Measurements from ENCODE around the gene FBN1. TPM values are rescaled to one million over a fixed set of nuclear protein-coding genes. Genes with fewer than 3 reads are reported as not detected.

FBN1 gene
- total RNA-seq, result 18.8 TPM

GRCh38 chr15:48645558-48646330, at the start of gene FBN1:
Gene FBN1 (minus strand): TSS chr15:48645709. CDS start chr15:48644769, 940 bp downstream.
- peak; percentile 73 to 74 for DNase-seq (ENCODE audit: low spot score in 2 of 2)
- FAIRE-seq, result no peak

GRCh38 chr15:48693484-48693883, 48.0 kb upstream of the FBN1 start:
- DNase-seq (ENCODE audit: low spot score in 2 of 2), result no peak
- no peak for FAIRE-seq

DNA sequence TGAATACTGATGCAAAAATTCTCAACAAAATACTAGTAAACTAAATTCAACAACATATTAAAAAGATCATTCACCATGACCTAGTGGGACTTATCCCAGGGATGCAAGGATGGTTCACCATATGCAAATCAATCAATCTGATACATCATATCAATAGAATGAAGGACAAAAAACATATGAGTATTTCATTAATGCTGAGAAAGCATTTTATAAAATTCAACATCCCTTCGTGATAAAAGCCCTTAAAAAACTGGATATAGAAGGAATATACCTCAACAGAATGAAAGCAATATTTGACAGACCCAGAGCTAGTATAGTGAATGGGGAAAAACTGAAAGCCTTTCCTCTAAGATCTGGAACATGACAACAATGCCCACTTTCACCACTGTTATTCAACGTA, 43.0 kb upstream of the FBN1 start:
- DNase-seq (ENCODE audit: low spot score in 2 of 2), result no peak
- no peak for FAIRE-seq

GRCh38 chr15:48683991-48684765, 38.7 kb upstream of the FBN1 start:
- FAIRE-seq (no peak), DNase-seq (ENCODE audit: low spot score in 2 of 2) (no peak)

DNA sequence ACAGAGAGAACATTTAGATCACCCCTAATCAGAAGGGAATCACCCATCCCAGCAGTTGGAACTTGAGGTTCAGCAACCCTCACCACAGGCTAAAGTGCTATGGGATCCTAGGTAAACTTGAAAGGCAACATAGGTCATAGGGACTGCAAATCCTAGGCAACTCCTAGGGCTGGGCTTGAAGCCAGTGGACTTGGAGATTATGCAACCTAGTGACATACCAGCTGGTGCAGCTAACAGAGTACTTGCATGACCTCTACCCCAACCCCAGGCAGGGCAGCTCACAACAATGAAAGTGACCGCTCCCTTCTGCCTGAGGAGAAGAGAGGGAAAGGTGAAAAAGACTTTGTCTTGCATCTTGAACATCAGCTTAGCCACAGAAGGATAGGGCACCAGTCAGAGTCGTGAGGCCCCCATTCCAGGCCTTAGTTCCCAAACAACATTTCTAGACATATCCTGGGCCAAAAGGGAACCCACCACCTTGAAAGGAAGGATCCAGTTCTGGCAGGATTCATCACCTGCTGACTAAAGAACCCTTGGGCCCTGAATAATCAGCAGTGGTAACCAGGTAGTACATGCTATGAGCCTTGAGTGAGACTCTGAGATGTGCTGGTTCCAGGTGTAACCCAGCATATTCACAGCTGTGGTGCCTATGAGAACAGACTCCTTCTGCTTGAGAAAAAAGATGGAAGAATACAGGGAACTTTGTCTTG, 37.6 kb upstream of the FBN1 start:
- DNase-seq (ENCODE audit: low spot score in 2 of 2) (no peak), FAIRE-seq (no peak)

GRCh38 chr15:48681353-48681752, 35.8 kb upstream of the FBN1 start:
- FAIRE-seq (no peak), DNase-seq (ENCODE audit: low spot score in 2 of 2) (no peak)

DNA sequence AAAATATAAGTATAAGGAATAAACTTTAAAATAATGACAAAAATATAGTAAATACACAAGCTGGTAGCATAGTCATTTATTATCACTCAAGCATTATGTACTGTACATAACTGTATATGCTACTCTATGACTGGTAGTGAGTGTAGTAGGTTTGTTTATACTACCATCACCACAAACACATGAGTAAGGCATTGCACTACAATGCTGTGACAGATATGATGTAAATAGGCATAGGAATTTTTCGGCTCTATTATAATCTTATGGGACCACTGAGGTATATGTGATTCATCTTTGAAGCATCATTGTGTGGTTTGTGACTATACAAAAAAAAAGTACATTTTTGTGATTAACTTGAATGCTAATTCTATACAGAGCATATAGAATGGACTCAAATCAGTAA, 35.3 kb upstream of the FBN1 start:
- FAIRE-seq (no peak), DNase-seq (ENCODE audit: low spot score in 2 of 2) (no peak)

DNA sequence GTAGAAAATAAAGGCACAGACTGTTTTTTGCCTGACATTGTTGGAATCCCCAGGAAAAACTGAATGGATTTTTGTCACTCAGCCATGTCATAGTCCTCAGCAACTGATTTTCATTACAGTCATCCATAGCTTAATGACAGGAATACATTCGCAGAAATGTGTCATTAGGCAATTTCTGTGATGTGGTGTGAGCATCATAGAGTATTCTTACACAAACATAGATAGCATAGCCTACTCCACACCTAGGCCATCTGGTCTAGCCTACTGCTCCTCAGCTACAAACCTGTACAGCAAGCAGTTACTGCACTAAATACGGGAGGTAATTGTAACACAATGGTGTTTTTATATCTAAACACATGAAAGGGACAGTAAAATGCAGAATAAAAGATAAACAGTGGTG, 34.4 kb upstream of the FBN1 start:
- FAIRE-seq (no peak), DNase-seq (ENCODE audit: low spot score in 2 of 2) (no peak)

DNA sequence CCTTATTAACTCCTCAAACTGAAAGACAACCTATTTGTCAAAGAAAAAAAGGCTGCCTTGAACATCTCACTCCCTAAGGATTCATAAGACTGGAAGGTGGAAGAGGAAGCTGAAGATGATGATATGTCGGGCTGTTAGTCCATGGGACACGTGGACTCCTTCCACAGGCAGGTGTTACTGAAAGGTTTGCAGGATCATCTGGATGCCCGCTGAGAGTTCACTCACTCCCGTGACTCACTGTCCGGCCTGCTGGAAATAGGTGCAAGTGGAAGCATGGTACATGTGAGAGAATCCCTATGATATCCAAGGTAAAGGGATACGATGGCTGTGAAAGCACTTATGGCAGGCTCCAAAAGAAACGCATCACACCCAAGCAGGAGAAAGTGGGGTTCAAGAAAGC, 33.3 kb upstream of the FBN1 start:
- DNase-seq (ENCODE audit: low spot score in 2 of 2) (no peak), FAIRE-seq (no peak)

- FAIRE-seq, result no peak
- no peak for DNase-seq (ENCODE audit: low spot score in 2 of 2)
Observed at GRCh38 chr15:48677821-48678220, 32.3 kb upstream of the FBN1 start.

GRCh38 chr15:48675436-48675835, 29.9 kb upstream of the FBN1 start:
- DNase-seq (ENCODE audit: low spot score in 2 of 2), result no peak
- FAIRE-seq, result no peak

DNA sequence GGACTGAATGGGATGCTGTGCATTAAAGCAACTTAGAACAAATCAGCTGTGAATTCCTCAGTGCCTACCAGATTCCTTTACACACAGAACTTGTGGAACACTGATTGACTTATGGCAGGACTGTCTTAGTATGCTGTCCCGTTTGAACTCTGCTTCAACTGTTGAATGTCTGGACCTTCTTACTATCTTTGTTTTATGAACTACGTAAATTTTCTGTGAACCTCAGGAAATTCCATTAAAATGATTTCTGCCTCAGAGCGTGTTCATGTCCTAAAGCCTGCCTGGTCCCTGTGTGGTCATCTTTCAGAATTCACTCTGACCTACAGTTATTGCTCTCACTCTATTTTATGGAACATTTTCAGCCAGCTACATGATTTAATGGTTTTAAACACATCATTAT, 29.4 kb upstream of the FBN1 start:
- no peak for DNase-seq (ENCODE audit: low spot score in 2 of 2)
- FAIRE-seq, result no peak

DNA sequence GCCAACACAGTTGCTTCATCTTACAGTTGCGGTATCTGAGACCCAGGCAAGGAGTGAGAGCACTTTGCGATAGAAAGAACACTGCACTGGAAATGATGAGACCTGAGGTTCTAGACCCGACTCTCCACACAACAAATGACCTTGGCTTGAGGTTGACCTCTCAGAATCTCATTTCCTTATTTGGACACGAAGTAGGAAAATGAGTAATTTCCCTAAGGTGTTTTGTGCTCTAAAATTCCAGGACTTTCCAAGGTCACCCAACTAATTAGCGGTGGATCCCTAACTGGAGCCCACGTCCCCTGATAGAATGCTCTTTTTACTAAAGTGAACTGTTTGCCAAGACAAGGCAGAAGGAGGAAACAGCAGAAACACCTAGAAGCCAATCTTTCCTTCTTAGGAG, 26.7 kb upstream of the FBN1 start:
- no peak for FAIRE-seq
- DNase-seq (ENCODE audit: low spot score in 2 of 2), result no peak

GRCh38 chr15:48671103-48672022, 25.9 kb upstream of the FBN1 start:
- no peak for FAIRE-seq
- no peak for DNase-seq (ENCODE audit: low spot score in 2 of 2)

DNA sequence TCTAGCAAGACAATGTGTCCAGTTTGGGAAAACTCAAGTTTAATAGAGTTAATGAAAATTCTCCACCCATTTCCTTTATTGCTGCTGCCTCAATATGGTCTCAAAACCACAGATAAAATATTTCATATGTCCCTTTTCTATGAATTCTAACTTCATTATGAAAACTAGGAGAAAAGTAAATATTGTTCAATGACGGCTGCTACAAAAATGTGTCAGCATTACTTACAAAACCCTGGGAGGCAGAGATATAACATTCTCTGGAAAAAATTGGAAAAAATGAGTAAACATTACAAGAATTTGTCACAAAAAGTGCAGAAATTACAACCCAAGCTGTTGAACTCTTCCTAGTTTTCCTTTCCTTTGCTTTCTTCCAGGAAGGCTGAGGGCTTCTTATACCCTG, 22.2 kb upstream of the FBN1 start:
- DNase-seq (ENCODE audit: low spot score in 2 of 2) (no peak), FAIRE-seq (no peak)

DNA sequence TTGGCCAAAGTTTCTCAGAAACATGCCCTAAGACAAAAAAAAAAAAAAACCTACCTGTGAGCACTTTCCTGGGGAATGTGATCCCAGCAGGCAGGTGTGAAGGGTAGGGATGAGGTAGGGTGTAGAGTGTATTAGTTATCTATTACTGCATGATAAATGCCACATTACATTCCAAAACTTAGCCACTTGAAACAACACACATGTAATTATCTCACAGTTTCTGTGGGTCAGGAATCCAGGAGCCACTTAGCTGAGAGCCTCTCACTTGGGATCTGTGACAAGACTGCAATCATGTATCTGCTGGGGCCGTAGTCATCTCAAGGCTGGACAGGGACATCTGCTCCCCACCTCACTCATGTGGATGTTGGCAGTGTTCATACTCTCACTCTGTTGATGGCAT, 18.9 kb upstream of the FBN1 start:
- DNase-seq (ENCODE audit: low spot score in 2 of 2) (no peak), FAIRE-seq (no peak)

- DNase-seq (ENCODE audit: low spot score in 2 of 2), result no peak
- no peak for FAIRE-seq
Observed at GRCh38 chr15:48657950-48658591, 12.6 kb upstream of the FBN1 start.

GRCh38 chr15:48654801-48655200, 9.3 kb upstream of the FBN1 start:
- DNase-seq (ENCODE audit: low spot score in 2 of 2), result no peak
- no peak for FAIRE-seq

DNA sequence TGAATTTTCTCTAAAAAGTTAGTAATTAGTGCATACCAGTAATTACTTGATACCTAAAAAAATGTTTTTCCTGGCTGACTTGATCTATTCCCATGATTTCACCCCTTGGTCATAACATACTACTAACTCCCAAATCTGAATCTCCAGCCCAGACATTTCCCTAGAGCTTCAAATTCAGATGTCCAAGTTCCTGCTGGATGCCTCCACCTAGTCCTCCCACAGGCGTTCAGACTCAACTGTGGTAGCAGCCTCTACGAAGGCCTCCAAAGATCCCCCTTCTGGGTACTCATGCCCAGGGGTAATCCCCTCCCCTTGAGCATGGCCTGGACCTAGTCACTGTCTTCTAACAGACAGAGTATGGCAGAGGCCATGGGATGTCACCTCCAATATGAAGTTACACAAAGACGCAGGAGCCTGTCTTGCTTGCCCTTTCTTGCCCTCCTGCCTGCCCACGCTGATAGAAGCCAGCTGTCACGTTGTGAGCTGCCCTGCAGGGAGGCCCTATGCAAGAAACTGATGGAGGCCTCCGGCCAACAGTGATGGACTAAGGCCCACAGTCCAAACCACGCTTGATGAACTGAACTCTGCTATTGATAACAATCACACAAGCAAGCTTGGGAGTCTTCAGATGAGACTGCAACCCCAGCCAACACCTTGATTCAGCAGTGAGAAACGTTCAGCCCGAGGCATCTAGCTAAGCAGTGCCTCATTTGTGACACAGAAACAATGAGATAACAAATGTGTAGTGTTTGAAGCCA, 8.6 kb upstream of the FBN1 start:
- no peak for FAIRE-seq
- DNase-seq (ENCODE audit: low spot score in 2 of 2), result no peak
